Activated naive CD8-positive, alpha-beta T cell treated with anti-CD3 and anti-CD28 coated beads for 36 hours (primary cell): ENCODE measurements around the gene ZSCAN10. TPM values are rescaled to one million over a fixed set of nuclear protein-coding genes. Genes with fewer than 3 reads are reported as not detected.
"Not testable (repeated sequence)": the region's sequence is repeated elsewhere in the genome, so short reads cannot be mapped to it uniquely, and the experiment has no call there.

ENCODE experiments used
- DNase-seq: peaks from one replicate; pipeline ENCODE4 v3.0.0; 2021
- H3K27ac Mint-ChIP-seq: one replicate; pipeline ENCODE4 v1.8.0; 2022; ENCODE audit warnings: mild to moderate bottlenecking, moderate library complexity, mixed read lengths
- H3K27me3 Mint-ChIP-seq: one replicate; pipeline ENCODE4 v1.8.0; 2022; ENCODE audit warnings: mild to moderate bottlenecking, mixed read lengths
- H3K36me3 Mint-ChIP-seq: one replicate; pipeline ENCODE4 v1.8.0; 2021; ENCODE audit warnings: mild to moderate bottlenecking, mixed read lengths
- H3K4me1 Mint-ChIP-seq: one replicate; pipeline ENCODE4 v1.8.0; 2021; ENCODE audit warnings: mixed read lengths
- H3K4me3 Mint-ChIP-seq: one replicate; pipeline ENCODE4 v1.8.0; 2022; ENCODE audit warnings: mild to moderate bottlenecking, moderate library complexity, mixed read lengths
- H3K9me3 Mint-ChIP-seq: one replicate; pipeline ENCODE4 v1.8.0; 2022; ENCODE audit warnings: mixed read lengths
- total RNA-seq, 2 experiments: library from RNA; stranded (reverse); gene quantifications; one replicate each; pipeline ENCODE4 v1.2.3, GENCODE V29; 2021

ZSCAN10 gene
- total RNA-seq, 2 experiments from 2014 or later: not detected

- Mint-ChIP-seq H3K9me3 (peaks cover 1% of the 10 kb centered on the region), H3K27me3 (no peaks in the 10 kb centered on the region), H3K36me3 (peaks cover 4% of the 10 kb centered on the region), H3K4me3 (no peak overlapping the region), H3K27ac (no peak overlapping the region), H3K4me1 (peaks cover 25% of the 10 kb centered on the region)
- no peak for DNase-seq
Measured at GRCh38 chr16:3085868-3086595, 13.1 kb downstream of the ZSCAN10 start.

DNA sequence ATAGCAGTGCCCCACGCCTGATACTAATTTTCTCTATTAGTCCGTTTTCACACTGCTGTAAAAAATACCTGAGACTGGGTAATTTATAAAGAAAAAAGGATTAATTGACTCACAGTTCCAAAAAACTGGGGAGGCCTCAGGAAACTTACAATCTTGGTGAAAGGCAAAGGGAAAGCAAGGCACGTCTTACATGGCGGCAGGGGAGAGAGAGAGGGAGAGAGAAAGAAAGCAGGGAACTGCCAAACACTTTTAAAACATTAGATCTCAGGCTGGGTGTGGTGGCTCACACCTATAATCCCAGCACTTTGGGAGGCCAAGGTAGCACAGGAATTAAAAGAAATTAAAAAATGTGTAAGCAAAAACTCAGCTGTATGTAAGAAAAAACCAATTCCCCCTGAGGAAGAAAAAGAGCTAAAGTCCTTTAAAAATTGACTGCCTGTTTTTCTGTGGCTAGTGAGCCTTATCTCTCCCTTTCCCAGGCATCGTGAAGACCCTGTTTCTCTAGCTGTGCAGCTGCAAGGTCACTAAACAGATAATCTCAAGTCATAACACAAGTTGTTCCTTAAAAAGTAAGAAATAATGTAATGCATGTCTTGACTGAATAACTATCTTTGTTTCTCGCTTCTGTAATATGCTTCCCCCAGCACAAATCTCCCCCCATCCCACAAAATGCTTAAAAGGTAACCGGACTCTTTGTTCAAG lies 14.0 kb downstream of the ZSCAN10 start:
- Mint-ChIP-seq H3K27me3 (no peaks in the 10 kb centered on the region), H3K4me3 (no peak overlapping the region), H3K27ac (no peak overlapping the region), H3K4me1 (peaks cover 25% of the 10 kb centered on the region), H3K9me3 (peaks cover 5% of the 10 kb centered on the region), H3K36me3 (peaks cover 8% of the 10 kb centered on the region)
- no peak for DNase-seq

DNA sequence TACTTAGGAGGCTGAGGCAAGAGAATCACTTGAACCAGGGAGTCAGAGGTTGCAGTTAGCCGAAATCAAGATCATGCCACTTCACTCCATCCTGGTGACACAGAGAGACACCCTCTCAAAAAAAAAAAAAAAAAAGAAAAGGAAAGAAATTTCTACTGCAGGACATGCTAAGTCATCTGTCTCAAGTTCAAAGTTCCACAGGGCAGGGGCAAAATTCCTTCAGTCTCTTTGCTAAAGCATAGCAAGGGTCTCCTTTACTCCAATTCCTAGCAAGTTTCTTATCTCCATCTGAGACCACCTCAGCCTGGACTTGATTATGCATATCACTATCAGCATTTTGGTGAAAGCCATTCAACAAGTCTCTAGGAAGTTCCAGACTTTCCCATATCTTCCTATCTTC lies 14.6 kb downstream of the ZSCAN10 start:
- H3K4me1 Mint-ChIP-seq: peaks cover 28% of the 10 kb centered on the region
- no peak for DNase-seq
- H3K36me3 Mint-ChIP-seq: peaks cover 14% of the 10 kb centered on the region
- no peak overlapping the region for H3K4me3 Mint-ChIP-seq
- no peak overlapping the region for H3K27ac Mint-ChIP-seq
- H3K9me3 Mint-ChIP-seq: peaks cover 9% of the 10 kb centered on the region
- no peaks in the 10 kb centered on the region for H3K27me3 Mint-ChIP-seq

DNA sequence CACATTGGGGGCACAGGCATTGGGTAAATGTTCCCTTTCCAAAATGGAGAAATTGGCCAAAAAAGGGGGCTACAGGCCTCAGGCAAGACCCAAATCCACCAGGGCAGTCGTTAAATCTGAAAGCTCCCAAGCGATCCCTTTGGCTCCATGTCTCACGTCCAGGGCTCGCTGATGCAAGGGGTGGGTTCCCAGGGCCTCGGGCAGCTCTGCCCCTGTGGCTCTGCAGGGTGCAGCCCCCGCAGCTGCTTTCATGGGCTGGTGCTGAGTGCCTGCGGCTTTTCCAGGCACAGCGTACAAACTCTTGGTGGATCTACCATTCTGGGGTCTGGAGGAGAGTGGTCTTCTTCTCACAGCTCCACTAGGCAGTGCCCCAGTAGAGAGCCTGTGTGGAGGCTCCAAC lies 15.7 kb downstream of the ZSCAN10 start:
- Mint-ChIP-seq H3K36me3 (peaks cover 18% of the 10 kb centered on the region), H3K9me3 (peaks cover 11% of the 10 kb centered on the region), H3K4me1 (peaks cover 28% of the 10 kb centered on the region)
- not testable (repeated sequence) for H3K27ac Mint-ChIP-seq, DNase-seq, H3K27me3 Mint-ChIP-seq, H3K4me3 Mint-ChIP-seq

DNA sequence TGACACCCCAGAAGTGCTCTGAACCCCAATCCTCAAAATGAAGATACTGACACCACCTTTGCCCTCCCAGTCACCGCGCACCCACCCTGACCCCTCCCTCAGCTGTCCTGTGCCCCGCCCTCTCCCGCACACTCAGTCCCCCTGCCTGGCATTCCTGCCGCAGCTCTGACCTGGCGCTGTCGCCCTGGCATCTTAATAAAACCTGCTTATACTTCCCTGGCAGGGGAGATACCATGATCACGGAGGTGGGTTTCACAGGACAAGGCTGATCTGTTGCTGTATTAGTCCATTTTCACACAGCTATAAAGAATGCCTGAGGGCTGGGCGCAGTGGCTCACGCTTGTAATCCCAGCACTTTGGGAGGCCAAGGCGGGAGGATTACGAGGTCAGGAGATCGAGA lies 17.1 kb downstream of the ZSCAN10 start:
- Mint-ChIP-seq H3K27ac (peak overlapping the region; percentile 54), H3K9me3 (peaks cover 17% of the 10 kb centered on the region), H3K36me3 (peaks cover 20% of the 10 kb centered on the region), H3K4me1 (peaks cover 29% of the 10 kb centered on the region)
- not testable (repeated sequence) for DNase-seq, H3K4me3 Mint-ChIP-seq, H3K27me3 Mint-ChIP-seq

DNA sequence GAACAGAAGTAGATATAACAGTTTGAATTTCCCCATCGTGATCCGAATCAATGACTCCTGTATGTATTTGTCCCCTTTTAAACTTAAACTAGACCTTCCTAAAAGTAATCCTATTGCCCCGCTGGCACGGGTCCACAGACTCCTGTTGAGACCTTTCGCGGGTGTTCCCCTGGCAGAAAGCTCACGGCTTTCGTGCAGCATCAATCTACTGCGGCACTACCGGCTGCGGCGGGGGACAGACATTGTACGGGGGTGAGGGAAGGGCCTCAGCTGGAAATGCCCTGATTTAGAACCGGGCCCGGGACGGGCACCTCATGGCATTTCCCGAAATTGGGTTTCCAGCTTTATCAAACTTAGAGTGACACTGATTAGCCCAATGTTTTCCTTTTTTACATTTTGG lies 19.1 kb downstream of the ZSCAN10 start:
- Mint-ChIP-seq H3K27ac (no peak overlapping the region), H3K36me3 (peaks cover 24% of the 10 kb centered on the region), H3K4me1 (peaks cover 39% of the 10 kb centered on the region), H3K9me3 (peaks cover 18% of the 10 kb centered on the region), H3K4me3 (no peak overlapping the region), H3K27me3 (no peaks in the 10 kb centered on the region)
- no peak for DNase-seq

GRCh38 chr16:3076577-3076976 lies 22.5 kb downstream of the ZSCAN10 start:
- H3K27ac Mint-ChIP-seq: peak overlapping the region; percentile 99
- H3K36me3 Mint-ChIP-seq: peaks cover 28% of the 10 kb centered on the region
- H3K9me3 Mint-ChIP-seq: peaks cover 18% of the 10 kb centered on the region
- no peak for DNase-seq
- H3K4me1 Mint-ChIP-seq: peaks cover 60% of the 10 kb centered on the region
- H3K27me3 Mint-ChIP-seq: no peaks in the 10 kb centered on the region
- peak overlapping the region; percentile 15 for H3K4me3 Mint-ChIP-seq

DNA sequence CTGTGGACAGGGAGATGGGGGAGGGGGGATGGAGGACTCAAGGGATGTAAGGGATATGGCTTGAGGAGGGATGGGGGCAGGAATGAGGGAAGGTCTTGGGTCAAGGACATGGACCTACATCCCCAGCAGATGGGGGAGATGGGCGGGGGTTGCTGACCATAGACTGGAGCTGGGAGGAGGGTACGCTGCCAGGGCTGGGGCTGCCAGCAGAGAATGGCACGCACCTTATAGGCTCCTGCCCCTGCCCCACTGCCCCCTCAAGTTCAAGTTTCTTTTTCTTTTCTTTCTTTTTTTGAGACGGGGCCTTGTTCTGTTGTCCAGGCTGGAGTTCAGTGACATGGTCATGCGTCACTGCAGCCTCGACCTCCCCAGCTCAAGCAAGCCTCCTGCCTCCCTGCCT lies 23.1 kb downstream of the ZSCAN10 start:
- H3K4me3 Mint-ChIP-seq, H3K27me3 Mint-ChIP-seq, DNase-seq: not testable (repeated sequence)
- peaks cover 61% of the 10 kb centered on the region for H3K4me1 Mint-ChIP-seq
- peak overlapping the region; percentile 99 for H3K27ac Mint-ChIP-seq
- peaks cover 24% of the 10 kb centered on the region for H3K36me3 Mint-ChIP-seq
- H3K9me3 Mint-ChIP-seq: peaks cover 16% of the 10 kb centered on the region

DNA sequence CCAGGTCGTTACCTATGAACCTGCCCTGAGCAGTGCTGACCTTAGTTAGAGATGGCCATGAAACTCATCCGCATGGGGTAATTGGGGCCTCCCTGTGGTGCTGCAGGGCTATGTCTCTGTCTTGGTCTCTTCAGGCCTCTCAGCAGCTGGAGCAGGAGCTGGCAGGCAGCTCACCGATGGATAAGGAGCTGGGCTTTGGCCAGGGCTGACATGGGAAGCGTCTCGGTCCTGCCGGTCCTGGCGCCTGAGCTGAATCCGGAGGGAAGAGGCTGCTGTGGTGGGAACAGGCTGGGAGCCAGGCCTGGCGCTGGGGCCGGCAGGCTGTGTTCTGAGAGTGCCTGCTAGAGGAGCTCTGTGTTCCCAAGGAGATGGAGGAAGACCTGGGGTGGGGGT lies 23.6 kb downstream of the ZSCAN10 start:
- H3K4me1 Mint-ChIP-seq: peaks cover 61% of the 10 kb centered on the region
- peak overlapping the region; percentile 99 for H3K27ac Mint-ChIP-seq
- peak overlapping the region; percentile 75 for H3K4me3 Mint-ChIP-seq
- H3K36me3 Mint-ChIP-seq: peaks cover 21% of the 10 kb centered on the region
- H3K27me3 Mint-ChIP-seq: no peaks in the 10 kb centered on the region
- H3K9me3 Mint-ChIP-seq: peaks cover 13% of the 10 kb centered on the region
- DNase-seq: no peak

DNA sequence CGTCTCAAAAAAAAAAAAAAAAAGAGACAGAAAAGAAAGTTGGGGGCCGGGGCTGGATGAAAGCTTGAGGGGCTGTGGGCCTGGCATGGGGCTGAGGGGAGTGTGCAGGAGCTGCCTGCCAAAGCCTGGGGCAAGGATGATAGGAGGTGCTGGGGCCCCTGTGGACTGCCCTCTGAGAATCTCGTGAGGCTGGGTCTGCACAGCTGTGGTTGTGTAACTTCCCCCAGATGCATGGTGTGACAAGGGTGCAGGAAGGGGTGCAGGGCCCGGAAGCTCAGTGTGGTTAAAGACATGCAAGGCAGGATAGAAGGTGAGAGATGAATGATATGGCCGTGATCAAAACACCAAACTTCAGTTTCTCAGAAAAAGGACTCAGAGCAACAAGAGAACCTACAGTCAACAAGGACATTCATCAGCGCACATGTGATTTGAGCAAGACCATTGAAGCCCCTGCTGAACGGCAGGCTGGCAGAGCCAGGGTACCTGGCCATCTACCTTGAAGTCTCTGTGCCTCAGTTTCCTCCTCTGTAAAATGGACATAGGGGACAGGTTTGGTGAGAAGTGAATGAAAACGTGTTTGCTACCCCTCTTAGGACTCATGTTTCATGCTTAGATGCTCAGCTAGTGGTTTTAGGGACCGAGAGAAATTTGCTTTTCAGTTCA lies 24.1 kb downstream of the ZSCAN10 start:
- Mint-ChIP-seq H3K36me3 (peaks cover 24% of the 10 kb centered on the region), H3K4me1 (peaks cover 66% of the 10 kb centered on the region), H3K27me3 (no peaks in the 10 kb centered on the region)

DNA sequence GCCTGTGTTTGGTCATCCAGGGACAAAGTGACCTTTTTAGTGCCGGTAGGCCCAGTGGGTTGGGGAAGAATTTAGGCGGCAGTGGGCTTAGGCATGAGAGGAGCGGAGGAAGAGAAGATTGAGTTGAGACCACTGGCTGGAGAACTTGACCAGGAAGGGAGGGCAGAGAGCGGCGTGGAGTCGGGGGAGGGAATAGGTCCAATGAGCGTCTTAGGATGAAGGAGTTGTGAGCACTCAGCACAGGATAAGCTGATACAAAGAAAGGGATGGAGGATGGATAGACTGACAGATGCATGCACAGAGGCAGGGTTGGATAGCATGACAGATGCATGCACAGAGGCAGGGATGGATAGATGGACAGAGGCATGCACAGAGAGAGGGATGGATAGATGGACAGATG lies 25.6 kb downstream of the ZSCAN10 start:
- H3K4me1 Mint-ChIP-seq: peaks cover 66% of the 10 kb centered on the region
- H3K9me3 Mint-ChIP-seq: peaks cover 7% of the 10 kb centered on the region
- peak overlapping the region; percentile 99 for H3K27ac Mint-ChIP-seq
- peak overlapping the region; percentile 22 for H3K4me3 Mint-ChIP-seq
- no peak for DNase-seq
- H3K27me3 Mint-ChIP-seq: no peaks in the 10 kb centered on the region
- H3K36me3 Mint-ChIP-seq: peaks cover 29% of the 10 kb centered on the region

More for the DNA sequence above, 24.1 kb downstream of the ZSCAN10 start:
- DNase-seq: peak; percentile 81
- Mint-ChIP-seq H3K27ac (peak overlapping the region; percentile 99), H3K4me3 (peak overlapping the region; percentile 75), H3K9me3 (peaks cover 12% of the 10 kb centered on the region)

GRCh38 chr16:3072576-3073263 lies 26.4 kb downstream of the ZSCAN10 start:
- not testable (repeated sequence) for H3K27me3 Mint-ChIP-seq, H3K9me3 Mint-ChIP-seq, H3K4me3 Mint-ChIP-seq
- peak overlapping the region; percentile 99 for H3K27ac Mint-ChIP-seq
- DNase-seq: peak; percentile 72
- H3K4me1 Mint-ChIP-seq: peaks cover 70% of the 10 kb centered on the region
- H3K36me3 Mint-ChIP-seq: peaks cover 34% of the 10 kb centered on the region

- H3K27ac Mint-ChIP-seq: peak overlapping the region; percentile 90
- peaks cover 69% of the 10 kb centered on the region for H3K4me1 Mint-ChIP-seq
- DNase-seq, H3K9me3 Mint-ChIP-seq, H3K27me3 Mint-ChIP-seq: not testable (repeated sequence)
- peaks cover 40% of the 10 kb centered on the region for H3K36me3 Mint-ChIP-seq
- peak overlapping the region; percentile 3 for H3K4me3 Mint-ChIP-seq
Measured at GRCh38 chr16:3072148-3072547, 26.9 kb downstream of the ZSCAN10 start.

DNA sequence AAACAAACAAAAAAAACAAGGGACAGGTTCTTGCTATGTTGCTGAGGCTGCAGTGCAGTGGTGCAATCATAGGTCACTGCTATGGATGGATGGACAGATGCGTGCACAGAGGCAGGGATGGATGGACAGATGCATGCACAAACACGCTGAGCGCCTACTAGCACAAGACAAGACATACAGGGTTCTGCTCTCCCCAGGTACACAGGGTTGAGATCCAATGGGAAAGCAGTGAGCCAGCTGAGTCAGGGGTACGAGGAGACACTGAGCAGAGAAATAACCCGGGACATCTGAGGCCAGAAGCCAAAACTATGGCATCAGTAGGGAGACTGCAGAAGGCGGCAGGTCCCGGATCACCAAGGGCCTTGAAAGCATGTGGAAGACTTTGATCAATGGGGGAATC lies 27.4 kb downstream of the ZSCAN10 start:
- Mint-ChIP-seq H3K27ac (peak overlapping the region; percentile 90), H3K4me1 (peaks cover 64% of the 10 kb centered on the region), H3K36me3 (peaks cover 43% of the 10 kb centered on the region), H3K27me3 (no peaks in the 10 kb centered on the region), H3K9me3 (peaks cover 1% of the 10 kb centered on the region), H3K4me3 (peak overlapping the region; percentile 3)
- no peak for DNase-seq

GRCh38 chr16:3070608-3071111 lies 28.4 kb downstream of the ZSCAN10 start:
- DNase-seq: no peak
- Mint-ChIP-seq H3K27ac (peak overlapping the region; percentile 90), H3K4me1 (peaks cover 60% of the 10 kb centered on the region), H3K36me3 (peaks cover 53% of the 10 kb centered on the region), H3K27me3 (no peaks in the 10 kb centered on the region), H3K9me3 (peaks cover 1% of the 10 kb centered on the region), H3K4me3 (no peak overlapping the region)
